Esophagus squamous epithelium (tissue), 4 donors: ENCODE measurements around the gene PDP2.

Experiments used
- CTCF ChIP-seq, 6 experiments: fragments of 450-650 bp in 4 of 6; fragments of 200-600 bp in 2 of 6; sonication (generic) in 2 of 6; IDR thresholded peaks; one replicate each; pipeline ENCODE4 v1.5.1; 2016 to 2019; ENCODE audit warnings: antibody characterized with exemption in 6 of 6, mild to moderate bottlenecking in 4 of 6, moderate library complexity in 4 of 6
- POLR2A ChIP-seq, 4 donors: fragments of 450-650 bp; IDR thresholded peaks; one replicate each; pipeline ENCODE4 v1.6.1; 2017; ENCODE audit warnings: antibody characterized with exemption in 4 of 4, mild to moderate bottlenecking in 4 of 4, moderate library complexity in 3 of 4

DNA sequence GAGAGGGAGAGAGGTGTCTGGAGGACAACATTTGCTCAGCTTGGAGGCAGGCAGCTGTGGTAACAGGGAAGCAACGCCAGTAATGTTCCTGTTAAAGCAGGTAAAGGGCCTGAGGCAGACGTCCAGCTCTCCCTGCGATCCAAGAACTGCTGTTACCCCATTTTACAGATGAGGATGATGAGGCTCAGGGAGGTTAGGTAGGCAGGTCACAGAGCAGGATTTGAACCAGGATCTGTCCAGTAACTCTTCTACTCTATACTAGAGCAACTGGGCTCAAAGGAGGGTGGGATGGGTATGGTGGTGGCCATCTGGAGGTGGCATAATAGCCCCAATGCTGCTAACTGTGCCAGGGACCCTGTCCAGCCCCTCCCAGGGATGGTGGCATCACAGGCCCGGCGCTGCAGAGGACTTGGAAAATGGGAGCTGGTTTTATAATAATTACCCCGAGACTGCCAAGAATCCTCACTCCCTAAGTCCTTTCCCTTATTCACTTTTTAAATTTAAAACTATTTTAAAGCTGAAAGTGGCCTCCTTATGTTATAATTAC, 24.1 kb upstream of the PDP2 start:
- TF ChIP-seq CTCF (IDR thresholded peaks at IDR 0.05) (no peak), POLR2A (IDR thresholded peaks at IDR 0.05) (no peak)
